SK-N-SH treated with all-trans-retinoic acid at 6 μM for 48 hours (cell line): Measurements from ENCODE around the gene CENPB.

Source experiments
- ATAC-seq: fragments of 200-7000 bp; cut with Tn5 transposase; 3 replicates; pipeline ENCODE4 v1.9.1; 2020; ENCODE audit warnings: mild to moderate bottlenecking, moderate library complexity
- ARNTL ChIP-seq: fragments of 450-650 bp; formaldehyde crosslinking; IDR thresholded peaks from 2 replicates; pipeline ENCODE4 v1.5.0; 2020; ENCODE audit warnings: low read depth, mild to moderate bottlenecking, moderate library complexity, borderline replicate concordance
- BACH2 ChIP-seq: fragments of 250-450 bp; sonication (Bioruptor Pico); IDR thresholded peaks from 2 replicates; pipeline ENCODE4 v1.9.0; 2021; ENCODE audit warnings: mild to moderate bottlenecking, borderline replicate concordance
- CSDC2 ChIP-seq: fragments of 250-450 bp; sonication (Bioruptor Pico); IDR thresholded peaks from 2 replicates; pipeline ENCODE4 v1.5.0; 2020; ENCODE audit warnings: mild to moderate bottlenecking, moderate library complexity
- CSRNP3 ChIP-seq: fragments of 250-450 bp; sonication (Bioruptor Pico); IDR thresholded peaks from 2 replicates; pipeline ENCODE4 v1.5.1; 2021; ENCODE audit warnings: mild to moderate bottlenecking, moderate library complexity
- ESRRG ChIP-seq: fragments of 250-450 bp; sonication (Bioruptor Pico); IDR thresholded peaks from 2 replicates; pipeline ENCODE4 v1.6.1; 2021; ENCODE audit warnings: mild to moderate bottlenecking
- GLIS3 ChIP-seq: fragments of 250-450 bp; sonication (Bioruptor Pico); IDR thresholded peaks from 2 replicates; pipeline ENCODE4 v1.5.0; 2020; ENCODE audit warnings: mild to moderate bottlenecking, moderate library complexity
- ISL1 ChIP-seq: fragments of 250-450 bp; sonication (Bioruptor Pico); IDR thresholded peaks from 2 replicates; pipeline ENCODE4 v2.1.2; 2022; ENCODE audit warnings: mild to moderate bottlenecking, moderate library complexity
- OSR1 ChIP-seq: fragments of 250-450 bp; sonication (Bioruptor Pico); IDR thresholded peaks from 2 replicates; pipeline ENCODE4 v1.8.0; 2022; ENCODE audit warnings: moderate library complexity, mild to moderate bottlenecking, inconsistent platforms
- PATZ1 ChIP-seq: fragments of 250-450 bp; sonication (Bioruptor Pico); IDR thresholded peaks from 2 replicates; pipeline ENCODE4 v1.8.0; 2020; ENCODE audit warnings: mild to moderate bottlenecking, moderate library complexity, borderline replicate concordance
- PPARA ChIP-seq: fragments of 250-450 bp; sonication (Bioruptor Pico); IDR thresholded peaks from 2 replicates; pipeline ENCODE4 v1.5.0; 2020; ENCODE audit warnings: mild to moderate bottlenecking, borderline replicate concordance
- RARB ChIP-seq: fragments of 250-450 bp; sonication (Bioruptor Pico); IDR thresholded peaks from 2 replicates; pipeline ENCODE4 v1.8.0; 2021; ENCODE audit warnings: mild to moderate bottlenecking, moderate library complexity
- SNAI2 ChIP-seq: fragments of 250-450 bp; sonication (Bioruptor Pico); IDR thresholded peaks from 2 replicates; pipeline ENCODE4 v1.5.0; 2020; ENCODE audit warnings: mild to moderate bottlenecking, moderate library complexity
- TCF4 ChIP-seq: fragments of 250-450 bp; sonication (Bioruptor Pico); IDR thresholded peaks from 2 replicates; pipeline ENCODE4 v1.8.0; 2021; ENCODE audit warnings: mild to moderate bottlenecking, moderate library complexity, borderline replicate concordance
- ZC3H10 ChIP-seq: fragments of 250-450 bp; sonication (Bioruptor Pico); IDR thresholded peaks from 2 replicates; pipeline ENCODE4 v1.5.1; 2021; ENCODE audit warnings: mild to moderate bottlenecking, moderate library complexity
- ZFP3 ChIP-seq: fragments of 250-450 bp; sonication (Bioruptor Pico); IDR thresholded peaks from 2 replicates; pipeline ENCODE4 v1.5.0; 2020; ENCODE audit warnings: mild to moderate bottlenecking, moderate library complexity
- ZFP30 ChIP-seq: fragments of 450-650 bp; formaldehyde crosslinking; IDR thresholded peaks from 2 replicates; pipeline ENCODE4 v1.5.0; 2022; ENCODE audit warnings: mild to moderate bottlenecking, moderate library complexity
- ZNF565 ChIP-seq: fragments of 450-650 bp; formaldehyde crosslinking; conservative IDR thresholded peaks from 2 replicates; pipeline ENCODE4 v1.5.0; 2020; ENCODE audit warnings: low read depth, mild to moderate bottlenecking, moderate library complexity
- ZNF70 ChIP-seq: fragments of 450-650 bp; formaldehyde crosslinking; IDR thresholded peaks from 2 replicates; pipeline ENCODE4 v1.5.0; 2020; ENCODE audit warnings: mild to moderate bottlenecking, moderate library complexity
- ZNF8 ChIP-seq: fragments of 450-650 bp; formaldehyde crosslinking; IDR thresholded peaks from 2 replicates; pipeline ENCODE4 v1.5.0; 2020; ENCODE audit warnings: mild to moderate bottlenecking, moderate library complexity
- TF ChIP-seq, protein P1 (sequence below): fragments of 250-450 bp; sonication (Bioruptor Pico); IDR thresholded peaks from 2 replicates; pipeline ENCODE4 v1.8.0; 2021; ENCODE audit warnings: low read depth, mild to moderate bottlenecking, moderate library complexity, borderline replicate concordance
- TF ChIP-seq, protein P2 (sequence below): fragments of 250-450 bp; sonication (Bioruptor Pico); IDR thresholded peaks from 2 replicates; pipeline ENCODE4 v1.5.1; 2020; ENCODE audit warnings: low read depth, mild to moderate bottlenecking, moderate library complexity

The CENPB gene

DNA sequence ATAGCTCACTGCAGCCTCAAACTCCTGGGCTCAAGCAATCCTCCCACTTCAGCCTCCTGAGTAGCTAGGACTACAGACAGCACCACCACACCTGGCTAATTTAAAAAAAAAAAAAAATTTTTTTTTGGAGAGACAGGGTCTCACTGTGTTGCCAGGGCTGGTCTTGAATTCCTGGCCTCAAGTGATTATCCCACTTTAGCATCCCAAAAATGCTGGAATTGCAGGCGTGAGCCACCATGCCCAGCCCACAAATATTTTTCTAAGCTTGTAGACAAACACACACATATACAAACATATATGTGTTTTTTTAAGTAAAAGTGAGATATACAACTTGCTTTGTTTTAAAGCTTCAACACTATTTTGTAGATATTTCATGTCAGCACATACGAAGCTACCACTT is 43.3 kb downstream of the CENPB start:
- TF ChIP-seq, protein P1, sequence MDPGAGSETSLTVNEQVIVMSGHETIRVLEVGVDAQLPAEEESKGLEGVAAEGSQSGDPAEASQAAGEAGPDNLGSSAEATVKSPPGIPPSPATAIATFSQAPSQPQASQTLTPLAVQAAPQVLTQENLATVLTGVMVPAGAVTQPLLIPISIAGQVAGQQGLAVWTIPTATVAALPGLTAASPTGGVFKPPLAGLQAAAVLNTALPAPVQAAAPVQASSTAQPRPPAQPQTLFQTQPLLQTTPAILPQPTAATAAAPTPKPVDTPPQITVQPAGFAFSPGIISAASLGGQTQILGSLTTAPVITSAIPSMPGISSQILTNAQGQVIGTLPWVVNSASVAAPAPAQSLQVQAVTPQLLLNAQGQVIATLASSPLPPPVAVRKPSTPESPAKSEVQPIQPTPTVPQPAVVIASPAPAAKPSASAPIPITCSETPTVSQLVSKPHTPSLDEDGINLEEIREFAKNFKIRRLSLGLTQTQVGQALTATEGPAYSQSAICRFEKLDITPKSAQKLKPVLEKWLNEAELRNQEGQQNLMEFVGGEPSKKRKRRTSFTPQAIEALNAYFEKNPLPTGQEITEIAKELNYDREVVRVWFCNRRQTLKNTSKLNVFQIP (CRISPR knock-in tag): no peak
- TF ChIP-seq ESRRG (CRISPR knock-in tag) (no peak), ZFP30 (CRISPR knock-in tag) (no peak), ZNF70 (CRISPR knock-in tag) (no peak), ZNF8 (CRISPR knock-in tag) (no peak), PPARA (CRISPR knock-in tag) (no peak)
- ATAC-seq: no peak

DNA sequence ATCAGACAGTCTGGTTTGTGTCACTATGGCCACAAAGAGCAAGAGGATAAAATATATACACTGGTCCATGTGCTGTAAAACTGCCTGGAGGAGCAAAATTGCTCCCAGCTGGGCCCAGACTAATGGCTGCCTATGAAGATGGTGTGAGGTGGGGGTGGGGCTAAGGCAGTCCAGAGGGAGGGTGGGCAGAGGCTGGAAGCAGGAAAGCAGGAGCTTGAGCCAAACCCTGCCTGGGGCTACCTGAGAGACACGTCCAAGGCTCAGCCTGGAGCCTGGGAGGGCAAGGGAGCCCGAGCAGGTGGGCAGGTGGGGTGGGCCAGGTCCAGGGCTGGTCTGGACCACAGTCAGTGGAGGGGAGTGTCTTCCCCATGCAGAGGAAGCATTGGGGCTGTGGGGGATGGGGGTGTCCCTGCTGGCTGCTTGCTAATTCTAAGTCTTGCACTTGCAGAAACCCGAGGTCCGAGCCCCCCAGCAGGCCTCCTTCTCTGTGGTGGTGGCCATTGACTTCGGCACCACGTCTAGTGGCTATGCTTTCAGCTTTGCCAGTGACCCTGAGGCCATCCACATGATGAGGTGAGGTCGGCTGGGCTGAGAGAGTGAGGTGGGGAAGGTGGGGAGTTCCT is 44.6 kb downstream of the CENPB start:
- ATAC-seq: no peak
- no peak for TF ChIP-seq ZFP3 (CRISPR knock-in tag)
- no peak for TF ChIP-seq PATZ1 (CRISPR knock-in tag)
- TF ChIP-seq ZNF70 (CRISPR knock-in tag): no peak
- no peak for TF ChIP-seq PPARA (CRISPR knock-in tag)
- no peak for TF ChIP-seq ZNF565 (CRISPR knock-in tag)
- TF ChIP-seq BACH2 (CRISPR knock-in tag): no peak
- no peak for TF ChIP-seq RARB (CRISPR knock-in tag)
- TF ChIP-seq ARNTL (CRISPR knock-in tag): no peak
- TF ChIP-seq GLIS3 (CRISPR knock-in tag): no peak
- TF ChIP-seq, protein P2, sequence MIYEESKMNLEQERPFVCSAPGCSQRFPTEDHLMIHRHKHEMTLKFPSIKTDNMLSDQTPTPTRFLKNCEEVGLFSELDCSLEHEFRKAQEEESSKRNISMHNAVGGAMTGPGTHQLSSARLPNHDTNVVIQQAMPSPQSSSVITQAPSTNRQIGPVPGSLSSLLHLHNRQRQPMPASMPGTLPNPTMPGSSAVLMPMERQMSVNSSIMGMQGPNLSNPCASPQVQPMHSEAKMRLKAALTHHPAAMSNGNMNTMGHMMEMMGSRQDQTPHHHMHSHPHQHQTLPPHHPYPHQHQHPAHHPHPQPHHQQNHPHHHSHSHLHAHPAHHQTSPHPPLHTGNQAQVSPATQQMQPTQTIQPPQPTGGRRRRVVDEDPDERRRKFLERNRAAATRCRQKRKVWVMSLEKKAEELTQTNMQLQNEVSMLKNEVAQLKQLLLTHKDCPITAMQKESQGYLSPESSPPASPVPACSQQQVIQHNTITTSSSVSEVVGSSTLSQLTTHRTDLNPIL (CRISPR knock-in tag): no peak
- TF ChIP-seq ZFP30 (CRISPR knock-in tag): no peak
- TF ChIP-seq ISL1 (CRISPR knock-in tag): no peak
- no peak for TF ChIP-seq SNAI2 (CRISPR knock-in tag)
- TF ChIP-seq ESRRG (CRISPR knock-in tag): no peak
- no peak for TF ChIP-seq CSDC2
- no peak for TF ChIP-seq ZNF8 (CRISPR knock-in tag)

- no peak for ATAC-seq
- TF ChIP-seq ZFP30 (CRISPR knock-in tag) (no peak), OSR1 (CRISPR knock-in tag) (no peak), ISL1 (CRISPR knock-in tag) (no peak), ZC3H10 (CRISPR knock-in tag) (no peak), TCF4 (CRISPR knock-in tag) (no peak)
These were observed 45.8 kb downstream of the CENPB start for GRCh38 chr20:3740615-3741301.

DNA sequence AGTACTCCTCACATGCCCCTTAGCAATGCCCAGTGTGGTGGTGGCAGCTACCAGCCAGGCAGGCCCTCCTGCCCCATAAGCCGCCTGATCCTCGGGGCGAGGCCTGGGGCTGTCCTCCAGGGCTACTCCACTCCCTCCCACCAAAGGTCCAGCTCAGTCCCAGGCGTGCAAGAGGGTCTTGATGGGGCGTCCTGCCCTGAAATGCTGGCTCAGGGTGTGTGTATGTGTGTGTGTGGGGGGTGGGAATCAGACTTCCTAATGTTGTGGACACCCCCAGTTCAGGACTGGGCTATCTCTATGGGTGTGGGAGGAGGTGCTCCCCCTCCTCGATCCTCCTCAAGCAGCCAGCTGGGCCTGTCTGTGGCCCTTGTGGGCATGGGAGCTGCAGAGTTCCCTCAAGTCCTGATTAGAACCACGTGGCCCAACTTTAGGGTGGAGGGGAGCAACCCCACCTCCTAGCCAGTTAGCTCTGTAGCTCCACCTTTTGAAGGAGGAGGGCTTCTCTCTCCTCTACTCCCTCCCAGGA is 46.6 kb downstream of the CENPB start:
- TF ChIP-seq, protein P2 (CRISPR knock-in tag): no peak
- TF ChIP-seq ZFP3 (CRISPR knock-in tag) (no peak), PATZ1 (CRISPR knock-in tag) (no peak), ZC3H10 (CRISPR knock-in tag) (no peak), CSRNP3 (CRISPR knock-in tag) (no peak), BACH2 (CRISPR knock-in tag) (no peak), ZFP30 (CRISPR knock-in tag) (no peak), OSR1 (CRISPR knock-in tag) (no peak), ZNF565 (CRISPR knock-in tag) (no peak)
- TF ChIP-seq, protein P1 (CRISPR knock-in tag): no peak
- ATAC-seq: no peak; the same call in 2 of the 3 replicates
